ENCODE data around the gene LIF.

GRCh38 chr22:30202531-30203006 is 44.0 kb downstream of the LIF start:
- TF ChIP-seq CTCF (optimal IDR thresholded peaks at IDR 0.05 in 1 of 3, IDR thresholded peaks at IDR 0.05 in 1 of 3, conservative IDR thresholded peaks at IDR 0.05 in 1 of 3; ENCODE audit: extremely low read depth in 1 of 3, insufficient read depth in 2 of 3, low read length in 3 of 3) (no peak), EZH2 (IDR thresholded peaks at IDR 0.05; ENCODE audit: low read length) (no peak)
